Activated CD4-positive, alpha-beta T cell treated with anti-CD3 and anti-CD28 coated beads, Interleukin-2, Interleukin-4, amounts not matched to agents 100 ng/mL and 50 ng/mL, durations not matched to agents 16 hours and 8 hours (primary cell): ENCODE results near the gene CACNA1A.
"Not testable (repeated sequence)": the region's sequence is repeated elsewhere in the genome, so short reads cannot be mapped to it uniquely, and the experiment has no call there.

Source experiments
- DNase-seq: peaks from one replicate; pipeline ENCODE4 v3.0.0-alpha.2; 2020; ENCODE audit warnings: low spot score

The CACNA1A gene

GRCh38 chr19:13506471-13506820, at the start of gene CACNA1A:
TSS of gene CACNA1A (minus strand) at chr19:13506479. CDS start at chr19:13506224, 255 bp downstream.
- no peak for DNase-seq

- no peak for DNase-seq
Measured at GRCh38 chr19:13554506-13555240, 48.4 kb upstream of the CACNA1A start.

GRCh38 chr19:13553880-13554400, 47.7 kb upstream of the CACNA1A start:
- no peak for DNase-seq

- DNase-seq, result no peak
Measured at GRCh38 chr19:13548131-13548530, 41.9 kb upstream of the CACNA1A start.

GRCh38 chr19:13547102-13547501, 40.8 kb upstream of the CACNA1A start:
- DNase-seq, result no peak

- DNase-seq, result no peak
Measured at GRCh38 chr19:13544423-13544822, 38.1 kb upstream of the CACNA1A start.

GRCh38 chr19:13541554-13541953, 35.3 kb upstream of the CACNA1A start:
- no peak for DNase-seq

GRCh38 chr19:13539332-13539731, 33.1 kb upstream of the CACNA1A start:
- no peak for DNase-seq

GRCh38 chr19:13538601-13539253, 32.4 kb upstream of the CACNA1A start:
- no peak for DNase-seq

GRCh38 chr19:13537454-13537853, 31.2 kb upstream of the CACNA1A start:
- no peak for DNase-seq

- DNase-seq, result no peak
Measured at GRCh38 chr19:13530720-13531119, 24.4 kb upstream of the CACNA1A start.

GRCh38 chr19:13529721-13530120, 23.4 kb upstream of the CACNA1A start:
- not testable (repeated sequence) for DNase-seq

- DNase-seq, result no peak
Measured at GRCh38 chr19:13526552-13526951, 20.3 kb upstream of the CACNA1A start.

- no peak for DNase-seq
Measured at GRCh38 chr19:13521066-13521465, 14.8 kb upstream of the CACNA1A start.

- DNase-seq, result no peak
Measured at GRCh38 chr19:13511947-13512346, 5.7 kb upstream of the CACNA1A start.

- DNase-seq, result no peak
Measured at GRCh38 chr19:13507053-13507611, 853 bp upstream of the CACNA1A start.

GRCh38 chr19:13505761-13506470, 363 bp downstream of the CACNA1A start:
- DNase-seq, result no peak

GRCh38 chr19:13505164-13505695, 1.0 kb downstream of the CACNA1A start:
- DNase-seq, result no peak

- no peak for DNase-seq
Measured at GRCh38 chr19:13503570-13504235, 2.6 kb downstream of the CACNA1A start.

GRCh38 chr19:13502231-13502630, 4.0 kb downstream of the CACNA1A start:
- DNase-seq, result no peak

- no peak for DNase-seq
Measured at GRCh38 chr19:13499692-13500091, 6.6 kb downstream of the CACNA1A start.
